Ishikawa (cell line): ENCODE data around the gene VPS4B.

Experiments used
- EP300 ChIP-seq: IDR thresholded peaks from 2 replicates; pipeline ENCODE4 v1.6.1; 2012; ENCODE audit warnings: borderline replicate concordance
- FOXM1 ChIP-seq: IDR thresholded peaks from 2 replicates; pipeline ENCODE4 v1.6.1; 2012; ENCODE audit warnings: low read depth, borderline replicate concordance
- NFIC ChIP-seq: IDR thresholded peaks from 2 replicates; pipeline ENCODE4 v1.6.1; 2012
- RAD21 ChIP-seq: IDR thresholded peaks from 2 replicates; pipeline ENCODE4 v1.6.1; 2012; ENCODE audit warnings: low read depth
- REST ChIP-seq: IDR thresholded peaks from 2 replicates; pipeline ENCODE4 v1.6.1; 2012; ENCODE audit warnings: low read depth, mild to moderate bottlenecking
- TAF1 ChIP-seq: IDR thresholded peaks from 2 replicates; pipeline ENCODE4 v1.6.1; 2012; ENCODE audit warnings: low read depth, mild to moderate bottlenecking
- TEAD4 ChIP-seq: IDR thresholded peaks from 2 replicates; pipeline ENCODE4 v1.6.1; 2012
- USF1 ChIP-seq: IDR thresholded peaks from 2 replicates; pipeline ENCODE4 v1.6.1; 2012
- ZBTB7A ChIP-seq: IDR thresholded peaks from 2 replicates; pipeline ENCODE4 v1.6.1; 2012; ENCODE audit warnings: low read depth

DNA sequence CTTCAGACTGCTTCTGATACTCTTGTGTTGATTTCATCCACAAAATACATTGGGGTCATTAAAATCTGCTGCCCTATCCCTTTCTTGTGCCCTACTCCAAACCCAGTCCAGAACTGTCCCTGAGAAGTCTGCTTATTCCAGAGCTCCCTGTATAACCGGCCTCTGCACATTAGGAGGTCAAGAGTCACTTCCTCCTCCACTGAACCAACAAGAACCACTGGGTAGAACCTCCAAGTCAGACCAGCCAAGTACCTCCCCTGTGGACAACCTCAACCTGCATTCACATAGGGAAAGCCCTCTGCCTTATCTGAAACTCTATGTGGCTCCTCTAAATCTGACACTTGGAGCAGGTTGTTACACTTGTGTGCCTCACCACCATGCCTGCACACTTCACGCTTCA is 77.4 kb downstream of the VPS4B start:
- no peak for TF ChIP-seq TAF1
- no peak for TF ChIP-seq REST
- no peak for TF ChIP-seq TEAD4
- TF ChIP-seq EP300: no peak
- no peak for TF ChIP-seq RAD21
- no peak for TF ChIP-seq ZBTB7A
- TF ChIP-seq USF1: no peak
- no peak for TF ChIP-seq NFIC
- no peak for TF ChIP-seq FOXM1
